Parathyroid adenoma (tissue), 2 donors: ENCODE results near the gene ATP6V1F.

Experiments
- H2AFZ ChIP-seq: fragments of 300-600 bp; sonication (generic); one replicate; pipeline ENCODE4 v1.7.0; 2017; ENCODE audit warnings: antibody characterized with exemption, mild to moderate bottlenecking
- H3K27ac ChIP-seq: fragments of 300-600 bp; sonication (generic); one replicate; pipeline ENCODE4 v1.7.0; 2017
- H3K27me3 ChIP-seq: fragments of 300-600 bp; sonication (generic); one replicate; pipeline ENCODE4 v1.7.0; 2017; ENCODE audit warnings: low read length; ENCODE audit not compliant: control insufficient read depth, insufficient read depth
- H3K36me3 ChIP-seq: fragments of 300-600 bp; sonication (generic); one replicate; pipeline ENCODE4 v1.7.0; 2017; ENCODE audit warnings: low read length; ENCODE audit not compliant: control insufficient read depth, insufficient read depth
- H3K4me1 ChIP-seq: fragments of 300-600 bp; sonication (generic); one replicate; pipeline ENCODE4 v1.7.0; 2017; ENCODE audit warnings: control low read depth
- H3K4me2 ChIP-seq: fragments of 300-600 bp; sonication (generic); one replicate; pipeline ENCODE4 v1.7.0; 2017; ENCODE audit warnings: low read length
- H3K4me3 ChIP-seq: fragments of 300-600 bp; sonication (generic); one replicate; pipeline ENCODE4 v1.7.0; 2017; ENCODE audit warnings: low read depth, low read length
- H3K79me2 ChIP-seq: fragments of 300-600 bp; sonication (generic); one replicate; pipeline ENCODE4 v1.7.0; 2017; ENCODE audit warnings: control low read depth
- H3K9ac ChIP-seq: fragments of 300-600 bp; sonication (generic); one replicate; pipeline ENCODE4 v1.7.0; 2017; ENCODE audit warnings: mild to moderate bottlenecking
- H3K9me3 ChIP-seq: fragments of 300-600 bp; sonication (generic); one replicate; pipeline ENCODE4 v1.7.0; 2017; ENCODE audit warnings: low read length; ENCODE audit not compliant: control insufficient read depth
- TF ChIP-seq, protein P1 (sequence below): fragments of 300-600 bp; sonication (generic); IDR thresholded peaks from one replicate; pipeline ENCODE4 v1.7.0; 2017; ENCODE audit warnings: antibody characterized with exemption, mild to moderate bottlenecking
- donor health status: primary hyperparathyroidism.

Gene ATP6V1F

GRCh38 chr7:128853799-128854198 is 8.9 kb upstream of the ATP6V1F start:
- no peaks in the 10 kb centered on the region for H3K27me3 ChIP-seq
- H3K79me2 ChIP-seq: no peaks in the 10 kb centered on the region
- H3K36me3 ChIP-seq: no peaks in the 10 kb centered on the region
- H3K4me3 ChIP-seq: no peak overlapping the region
- H3K27ac ChIP-seq: no peak overlapping the region
- no peaks in the 10 kb centered on the region for H3K9me3 ChIP-seq
- H3K9ac ChIP-seq: no peak overlapping the region
- no peaks in the 10 kb centered on the region for H3K4me1 ChIP-seq
- H3K4me2 ChIP-seq: no peak overlapping the region
- TF ChIP-seq, protein P1, sequence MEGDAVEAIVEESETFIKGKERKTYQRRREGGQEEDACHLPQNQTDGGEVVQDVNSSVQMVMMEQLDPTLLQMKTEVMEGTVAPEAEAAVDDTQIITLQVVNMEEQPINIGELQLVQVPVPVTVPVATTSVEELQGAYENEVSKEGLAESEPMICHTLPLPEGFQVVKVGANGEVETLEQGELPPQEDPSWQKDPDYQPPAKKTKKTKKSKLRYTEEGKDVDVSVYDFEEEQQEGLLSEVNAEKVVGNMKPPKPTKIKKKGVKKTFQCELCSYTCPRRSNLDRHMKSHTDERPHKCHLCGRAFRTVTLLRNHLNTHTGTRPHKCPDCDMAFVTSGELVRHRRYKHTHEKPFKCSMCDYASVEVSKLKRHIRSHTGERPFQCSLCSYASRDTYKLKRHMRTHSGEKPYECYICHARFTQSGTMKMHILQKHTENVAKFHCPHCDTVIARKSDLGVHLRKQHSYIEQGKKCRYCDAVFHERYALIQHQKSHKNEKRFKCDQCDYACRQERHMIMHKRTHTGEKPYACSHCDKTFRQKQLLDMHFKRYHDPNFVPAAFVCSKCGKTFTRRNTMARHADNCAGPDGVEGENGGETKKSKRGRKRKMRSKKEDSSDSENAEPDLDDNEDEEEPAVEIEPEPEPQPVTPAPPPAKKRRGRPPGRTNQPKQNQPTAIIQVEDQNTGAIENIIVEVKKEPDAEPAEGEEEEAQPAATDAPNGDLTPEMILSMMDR: no peak
- H2AFZ ChIP-seq: no peak overlapping the region

DNA sequence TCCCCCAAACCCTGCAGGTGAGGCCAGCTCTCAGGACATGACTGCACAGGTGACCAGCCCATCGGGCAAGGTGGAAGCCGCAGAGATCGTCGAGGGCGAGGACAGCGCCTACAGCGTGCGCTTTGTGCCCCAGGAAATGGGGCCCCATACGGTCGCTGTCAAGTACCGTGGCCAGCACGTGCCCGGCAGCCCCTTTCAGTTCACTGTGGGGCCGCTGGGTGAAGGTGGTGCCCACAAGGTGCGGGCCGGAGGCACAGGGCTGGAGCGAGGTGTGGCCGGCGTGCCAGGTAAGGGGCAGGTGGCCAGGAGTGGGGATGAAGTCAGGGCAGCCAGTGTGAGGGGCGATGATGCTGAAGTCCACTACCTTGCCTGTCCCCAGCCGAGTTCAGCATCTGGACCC is 8.3 kb upstream of the ATP6V1F start:
- Histone ChIP-seq H3K4me2 (no peak overlapping the region), H3K9ac (no peak overlapping the region), H3K79me2 (no peaks in the 10 kb centered on the region), H3K4me1 (peaks cover under 1% of the 10 kb centered on the region), H3K27ac (no peak overlapping the region), H3K9me3 (no peaks in the 10 kb centered on the region), H3K4me3 (no peak overlapping the region), H3K36me3 (no peaks in the 10 kb centered on the region), H3K27me3 (no peaks in the 10 kb centered on the region), H2AFZ (no peak overlapping the region)
- TF ChIP-seq, protein P1: no peak

- Histone ChIP-seq H3K36me3 (no peaks in the 10 kb centered on the region), H3K9me3 (no peaks in the 10 kb centered on the region), H3K4me3 (no peak overlapping the region), H3K27ac (no peak overlapping the region), H3K27me3 (no peaks in the 10 kb centered on the region), H3K4me2 (no peak overlapping the region), H2AFZ (no peak overlapping the region), H3K4me1 (peaks cover 10% of the 10 kb centered on the region), H3K79me2 (no peaks in the 10 kb centered on the region), H3K9ac (no peak overlapping the region)
- TF ChIP-seq, protein P1: no peak
Measured at GRCh38 chr7:128855559-128855958, 7.1 kb upstream of the ATP6V1F start.

- H3K27me3 ChIP-seq: no peaks in the 10 kb centered on the region
- H3K36me3 ChIP-seq: no peaks in the 10 kb centered on the region
- TF ChIP-seq, protein P1: no peak
- H3K9ac ChIP-seq: no peak overlapping the region
- H2AFZ ChIP-seq: no peak overlapping the region
- no peak overlapping the region for H3K27ac ChIP-seq
- H3K9me3 ChIP-seq: no peaks in the 10 kb centered on the region
- no peak overlapping the region for H3K4me2 ChIP-seq
- H3K79me2 ChIP-seq: no peaks in the 10 kb centered on the region
- peaks cover 16% of the 10 kb centered on the region for H3K4me1 ChIP-seq
- H3K4me3 ChIP-seq: no peak overlapping the region
Measured at GRCh38 chr7:128856001-128856718, 6.5 kb upstream of the ATP6V1F start.
